Choroid plexus epithelial cell (primary cell): ENCODE results near the gene LRRC28.

Experiments used
- DNase-seq: peaks from one replicate; pipeline ENCODE4 v3.0.0-alpha.2; 2010; ENCODE audit warnings: low read depth
- H3K4me3 ChIP-seq: 2 replicates; pipeline ENCODE4 v1.5.1; 2011; ENCODE audit warnings: low read depth, mild to moderate bottlenecking, control low read depth, low read length, moderate library complexity
- CTCF ChIP-seq: conservative IDR thresholded peaks from 2 replicates; pipeline ENCODE4 v1.5.1; 2011; ENCODE audit warnings: low read depth, mild to moderate bottlenecking, control low read depth, inconsistent platforms, low read length, moderate library complexity

Gene LRRC28

GRCh38 chr15:99413955-99414754 lies 162.9 kb downstream of the LRRC28 start:
- TF ChIP-seq CTCF: no peak
- no peak for DNase-seq

GRCh38 chr15:99414755-99415731 lies 163.8 kb downstream of the LRRC28 start:
- no peak for DNase-seq
- no peak overlapping the region for H3K4me3 ChIP-seq
- no peak for TF ChIP-seq CTCF

More at GRCh38 chr15:99413955-99414754, 162.9 kb downstream of the LRRC28 start:
- no peak overlapping the region for H3K4me3 ChIP-seq

GRCh38 chr15:99416191-99417188 lies 165.2 kb downstream of the LRRC28 start:
- no peak for TF ChIP-seq CTCF
- H3K4me3 ChIP-seq: no peak overlapping the region
- no peak for DNase-seq

- no peak overlapping the region for H3K4me3 ChIP-seq
- TF ChIP-seq CTCF: no peak
- peak; percentile 59 for DNase-seq
Observed at GRCh38 chr15:99421172-99421656, 169.9 kb downstream of the LRRC28 start.

- no peak for TF ChIP-seq CTCF
- no peak for DNase-seq
- H3K4me3 ChIP-seq: no peak overlapping the region
Observed at GRCh38 chr15:99421758-99422157, 170.5 kb downstream of the LRRC28 start.
